GM23248 (cell line): ENCODE measurements around the gene TUBB3. TPM values are rescaled to one million over a fixed set of nuclear protein-coding genes. Genes with fewer than 3 reads are reported as not detected.

Source experiments
- DNase-seq: peaks from one replicate; pipeline ENCODE4 v3.0.0-alpha.2; 2015
- H2AFZ ChIP-seq: fragments of 200-600 bp; sonication (generic); 2 replicates; pipeline ENCODE4 v1.6.1; 2016; ENCODE audit warnings: antibody characterized with exemption
- H3F3A ChIP-seq: fragments of 200-600 bp; sonication (generic); 2 replicates; pipeline ENCODE4 v1.6.1; 2016; ENCODE audit warnings: mild to moderate bottlenecking, antibody characterized with exemption, mixed run types; ENCODE audit not compliant: insufficient read depth
- H3K27ac ChIP-seq: fragments of 200-600 bp; sonication (generic); 2 replicates; pipeline ENCODE4 v1.5.1; 2016; ENCODE audit warnings: mild to moderate bottlenecking
- H3K27me3 ChIP-seq: fragments of 200-600 bp; sonication (generic); replicated peaks from 2 replicates; pipeline ENCODE4 v1.6.1; 2016; ENCODE audit warnings: mild to moderate bottlenecking; ENCODE audit not compliant: insufficient read depth
- H3K36me3 ChIP-seq: fragments of 200-600 bp; sonication (generic); 2 replicates; pipeline ENCODE4 v1.6.1; 2016; ENCODE audit warnings: low read depth, mild to moderate bottlenecking
- H3K4me1 ChIP-seq: fragments of 200-600 bp; sonication (generic); 2 replicates; pipeline ENCODE4 v1.6.1; 2016; ENCODE audit warnings: mild to moderate bottlenecking; ENCODE audit not compliant: insufficient read depth
- H3K4me2 ChIP-seq: fragments of 200-600 bp; sonication (generic); one replicate; pipeline ENCODE4 v1.6.1; 2016; ENCODE audit warnings: mild to moderate bottlenecking; ENCODE audit not compliant: unreplicated experiment
- H3K4me3 ChIP-seq: fragments of 200-600 bp; sonication (generic); 2 replicates; pipeline ENCODE4 v1.5.1; 2016; ENCODE audit warnings: mild to moderate bottlenecking
- H3K79me2 ChIP-seq: fragments of 200-600 bp; sonication (generic); 2 replicates; pipeline ENCODE4 v1.6.1; 2016; ENCODE audit warnings: mild to moderate bottlenecking; ENCODE audit not compliant: insufficient read depth
- H3K9ac ChIP-seq: fragments of 200-600 bp; sonication (generic); 2 replicates; pipeline ENCODE4 v1.6.1; 2016; ENCODE audit warnings: mild to moderate bottlenecking
- H3K9me2 ChIP-seq: fragments of 200-600 bp; sonication (generic); 2 replicates; pipeline ENCODE4 v1.6.1; 2016; ENCODE audit warnings: mixed run types, mild to moderate bottlenecking, moderate library complexity; ENCODE audit not compliant: insufficient read depth
- H3K9me3 ChIP-seq: fragments of 200-600 bp; sonication (generic); one replicate; pipeline ENCODE4 v1.6.1; 2017; ENCODE audit warnings: low read depth
- H4K20me1 ChIP-seq: fragments of 200-600 bp; sonication (generic); 2 replicates; pipeline ENCODE4 v1.6.0; 2016; ENCODE audit not compliant: insufficient read depth
- EZH2 ChIP-seq: fragments of 200-600 bp; sonication (generic); IDR thresholded peaks from 2 replicates; pipeline ENCODE4 v1.6.1; 2018; ENCODE audit warnings: antibody characterized with exemption, mild to moderate bottlenecking; ENCODE audit not compliant: insufficient read depth, poor library complexity, severe bottlenecking
- EZH2phosphoT487 ChIP-seq: fragments of 200-600 bp; sonication (generic); IDR thresholded peaks from 2 replicates; pipeline ENCODE4 v1.6.1; 2018; ENCODE audit warnings: antibody characterized with exemption, moderate library complexity, mild to moderate bottlenecking, low read depth; ENCODE audit not compliant: insufficient read depth
- WGBS, 2 experiments: methylation state at CpG; one replicate each; pipeline ENCODE4 v1.1.6; 2015 to 2017; ENCODE audit warnings: low lambda C conversion rate in 2 of 2, low coverage in 1 of 2; ENCODE audit errors: missing lambda C conversion rate in 2 of 2; 5-methylcytosine and 5-hydroxymethylcytosine counted together
- in situ Hi-C: fragments of 300-500 bp; cut with MboI; formaldehyde crosslinking; loops from 2 replicates; pipeline ENCODE4 v1.15.0; 2020
- polyA plus RNA-seq: library from polyadenylated mRNA; unstranded; fragments of >200 nt; fragmentation: Nextera tagmentation; extraction: Ambion mirVana; gene quantifications from 2 replicates; pipeline ENCODE4 v1.2.1, GENCODE V29; 2016
- total RNA-seq: library from RNA; depleted of rRNA; stranded (reverse); fragments of >200 nt; shearing (Covaris generic); gene quantifications from 2 replicates; pipeline ENCODE4 v1.2.3, GENCODE V29; 2014

The TUBB3 gene
- total and polyA plus RNA-seq, 2 experiments from 2014 or later, result 95.8 to 215 TPM

DNA sequence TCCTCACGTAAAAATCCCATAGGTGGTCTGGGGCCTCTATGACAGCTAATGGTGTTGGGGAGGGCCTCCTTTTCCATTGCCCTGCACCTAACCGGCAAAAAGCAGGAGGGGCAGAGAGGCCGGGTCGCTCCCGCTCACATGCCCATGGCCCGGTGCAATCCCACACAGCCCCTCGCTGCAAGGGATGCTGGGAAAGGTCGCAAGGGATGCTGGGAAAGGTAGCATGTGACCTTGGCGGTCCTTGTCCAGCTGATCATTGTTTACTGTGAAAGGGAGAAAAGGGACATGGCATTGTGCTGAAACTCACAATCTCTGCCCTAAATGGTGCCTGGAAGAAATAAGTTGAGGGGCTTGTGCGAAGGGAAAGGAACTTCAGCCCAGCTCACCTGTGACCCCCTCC lies 35.5 kb downstream of the TUBB3 start:
- H3K27ac ChIP-seq, result no peak overlapping the region
- no peak overlapping the region for H3K4me2 ChIP-seq
- H3K36me3 ChIP-seq, result peaks cover 7% of the 10 kb centered on the region; the same call in 1 of the 2 replicates
- no peak for DNase-seq
- TF ChIP-seq EZH2 (no peak), EZH2phosphoT487 (no peak)
- no peaks in the 10 kb centered on the region for H3K4me1 ChIP-seq
- no peaks in the 10 kb centered on the region for H4K20me1 ChIP-seq
- H3K9ac ChIP-seq, result no peak overlapping the region
- no peaks in the 10 kb centered on the region for H3K9me2 ChIP-seq
- no peaks in the 10 kb centered on the region for H3K27me3 ChIP-seq
- no peak overlapping the region for H2AFZ ChIP-seq
- 93 to 98% methylated on average over 10 of the region's 10 CpGs for WGBS, 2 experiments
- H3K79me2 ChIP-seq, result no peaks in the 10 kb centered on the region
- H3K9me3 ChIP-seq, result no peaks in the 10 kb centered on the region
- no peaks in the 10 kb centered on the region for H3F3A ChIP-seq
- in situ Hi-C loops, result no loop called here
- H3K4me3 ChIP-seq, result no peak overlapping the region

- DNase-seq, result no peak
- H3K79me2 ChIP-seq, result no peaks in the 10 kb centered on the region
- H3K9me2 ChIP-seq, result no peaks in the 10 kb centered on the region
- H3F3A ChIP-seq, result no peaks in the 10 kb centered on the region; the same call in 1 of the 2 replicates
- H3K9me3 ChIP-seq, result no peaks in the 10 kb centered on the region
- H2AFZ ChIP-seq, result no peak overlapping the region
- in situ Hi-C loops, result no loop called here
- no peak overlapping the region for H3K9ac ChIP-seq
- H3K27ac ChIP-seq, result no peak overlapping the region
- no peaks in the 10 kb centered on the region for H4K20me1 ChIP-seq
- H3K27me3 ChIP-seq, result no peaks in the 10 kb centered on the region
- H3K36me3 ChIP-seq, result peaks cover 7% of the 10 kb centered on the region; the same call in 1 of the 2 replicates
- TF ChIP-seq EZH2phosphoT487 (no peak), EZH2 (no peak)
- WGBS, 2 experiments, result 91 to 94% methylated on average over 13 of the region's 13 CpGs
- H3K4me3 ChIP-seq, result no peak overlapping the region
- H3K4me1 ChIP-seq, result no peaks in the 10 kb centered on the region
- no peak overlapping the region for H3K4me2 ChIP-seq
Measured at GRCh38 chr16:89960966-89961365, 37.8 kb downstream of the TUBB3 start.

DNA sequence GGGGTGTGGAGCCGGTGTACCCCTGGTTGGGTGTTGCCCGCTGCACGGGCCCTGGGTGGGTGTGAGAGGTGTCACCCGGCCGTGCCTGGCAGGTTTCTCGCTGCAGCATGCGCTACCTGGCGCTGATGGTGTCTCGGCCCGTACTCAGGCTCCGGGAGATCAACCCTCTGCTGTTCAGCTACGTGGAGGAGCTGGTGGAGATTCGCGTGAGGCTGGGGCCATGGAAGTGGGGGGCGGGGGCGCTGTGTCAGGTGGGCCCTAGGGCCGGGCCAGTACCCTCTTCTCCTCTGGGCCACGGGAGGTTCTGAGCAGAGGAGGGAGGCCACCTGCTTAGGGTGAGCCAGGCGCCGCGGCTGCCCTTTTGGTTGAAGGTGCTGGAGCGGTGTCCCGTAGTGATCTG lies 38.8 kb downstream of the TUBB3 start:
- no peak overlapping the region for H3K4me3 ChIP-seq
- no peaks in the 10 kb centered on the region for H3K79me2 ChIP-seq
- H3K4me2 ChIP-seq, result no peak overlapping the region
- H3F3A ChIP-seq, result no peaks in the 10 kb centered on the region; the same call in 1 of the 2 replicates
- no peak for DNase-seq
- H3K9ac ChIP-seq, result no peak overlapping the region
- no peaks in the 10 kb centered on the region for H4K20me1 ChIP-seq
- no peak for TF ChIP-seq EZH2
- TF ChIP-seq EZH2phosphoT487, result no peak
- H3K27me3 ChIP-seq, result no peaks in the 10 kb centered on the region
- H3K4me1 ChIP-seq, result no peaks in the 10 kb centered on the region
- WGBS, 2 experiments, result 97 to 98% methylated on average over 15 to 23 of the region's 23 CpGs
- peaks cover 7% of the 10 kb centered on the region; the same call in 1 of the 2 replicates for H3K36me3 ChIP-seq
- H2AFZ ChIP-seq, result no peak overlapping the region
- in situ Hi-C loops, result no loop called here
- H3K9me3 ChIP-seq, result no peaks in the 10 kb centered on the region
- H3K9me2 ChIP-seq, result no peaks in the 10 kb centered on the region
- no peak overlapping the region for H3K27ac ChIP-seq

DNA sequence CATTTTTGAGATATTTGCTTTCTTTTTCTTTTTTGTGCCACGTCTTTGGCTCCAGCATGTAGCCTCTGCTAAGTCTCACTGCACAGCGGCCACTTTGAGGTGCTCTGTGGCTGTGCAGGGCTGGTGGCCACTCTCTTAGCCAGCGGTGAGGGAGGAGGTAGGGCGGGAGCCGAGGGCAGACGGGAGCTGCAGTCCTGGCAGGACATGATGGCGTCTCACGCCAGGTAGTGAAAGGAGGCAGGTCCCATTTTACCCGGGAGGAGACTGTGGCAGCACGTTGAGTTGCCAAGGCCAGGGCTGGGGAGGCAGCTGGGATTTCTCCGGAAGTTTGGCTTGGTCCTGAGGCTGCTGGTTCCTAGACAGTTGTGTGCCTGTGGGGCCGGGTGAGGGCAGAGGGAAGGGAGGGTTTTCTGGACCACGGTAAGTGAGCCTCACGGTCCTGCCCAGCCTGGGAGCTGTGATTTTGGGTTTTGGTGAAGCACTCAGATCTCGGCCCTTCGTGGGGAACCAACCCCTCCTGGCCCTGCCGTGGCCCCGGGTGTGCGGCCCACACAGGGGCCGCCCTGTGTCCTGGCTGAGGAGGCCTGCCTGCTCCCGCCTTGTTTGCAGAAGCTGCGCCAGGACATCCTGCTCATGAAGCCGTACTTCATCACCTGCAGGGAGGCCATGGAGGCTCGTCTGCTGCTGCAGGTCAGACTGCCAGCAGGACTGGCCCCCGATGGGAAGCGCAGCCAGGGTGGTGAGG lies 39.8 kb downstream of the TUBB3 start:
- Histone ChIP-seq H3K9me3 (no peaks in the 10 kb centered on the region), H3K36me3 (peaks cover 7% of the 10 kb centered on the region; the same call in 1 of the 2 replicates), H2AFZ (no peak overlapping the region), H4K20me1 (no peaks in the 10 kb centered on the region), H3K9ac (no peak overlapping the region), H3K4me3 (no peak overlapping the region), H3K27ac (no peak overlapping the region), H3K27me3 (no peaks in the 10 kb centered on the region), H3F3A (no peaks in the 10 kb centered on the region; the same call in 1 of the 2 replicates), H3K4me1 (no peaks in the 10 kb centered on the region), H3K79me2 (no peaks in the 10 kb centered on the region), H3K9me2 (no peaks in the 10 kb centered on the region), H3K4me2 (no peak overlapping the region)
- DNase-seq, result no peak
- TF ChIP-seq EZH2phosphoT487 (no peak), EZH2 (no peak)
- in situ Hi-C loops, result no loop called here
- WGBS, 2 experiments, result 85 to 89% methylated on average over 26 of the region's 26 CpGs
